ENCODE data around the gene ZNF541.

Gene ZNF541, protein sequence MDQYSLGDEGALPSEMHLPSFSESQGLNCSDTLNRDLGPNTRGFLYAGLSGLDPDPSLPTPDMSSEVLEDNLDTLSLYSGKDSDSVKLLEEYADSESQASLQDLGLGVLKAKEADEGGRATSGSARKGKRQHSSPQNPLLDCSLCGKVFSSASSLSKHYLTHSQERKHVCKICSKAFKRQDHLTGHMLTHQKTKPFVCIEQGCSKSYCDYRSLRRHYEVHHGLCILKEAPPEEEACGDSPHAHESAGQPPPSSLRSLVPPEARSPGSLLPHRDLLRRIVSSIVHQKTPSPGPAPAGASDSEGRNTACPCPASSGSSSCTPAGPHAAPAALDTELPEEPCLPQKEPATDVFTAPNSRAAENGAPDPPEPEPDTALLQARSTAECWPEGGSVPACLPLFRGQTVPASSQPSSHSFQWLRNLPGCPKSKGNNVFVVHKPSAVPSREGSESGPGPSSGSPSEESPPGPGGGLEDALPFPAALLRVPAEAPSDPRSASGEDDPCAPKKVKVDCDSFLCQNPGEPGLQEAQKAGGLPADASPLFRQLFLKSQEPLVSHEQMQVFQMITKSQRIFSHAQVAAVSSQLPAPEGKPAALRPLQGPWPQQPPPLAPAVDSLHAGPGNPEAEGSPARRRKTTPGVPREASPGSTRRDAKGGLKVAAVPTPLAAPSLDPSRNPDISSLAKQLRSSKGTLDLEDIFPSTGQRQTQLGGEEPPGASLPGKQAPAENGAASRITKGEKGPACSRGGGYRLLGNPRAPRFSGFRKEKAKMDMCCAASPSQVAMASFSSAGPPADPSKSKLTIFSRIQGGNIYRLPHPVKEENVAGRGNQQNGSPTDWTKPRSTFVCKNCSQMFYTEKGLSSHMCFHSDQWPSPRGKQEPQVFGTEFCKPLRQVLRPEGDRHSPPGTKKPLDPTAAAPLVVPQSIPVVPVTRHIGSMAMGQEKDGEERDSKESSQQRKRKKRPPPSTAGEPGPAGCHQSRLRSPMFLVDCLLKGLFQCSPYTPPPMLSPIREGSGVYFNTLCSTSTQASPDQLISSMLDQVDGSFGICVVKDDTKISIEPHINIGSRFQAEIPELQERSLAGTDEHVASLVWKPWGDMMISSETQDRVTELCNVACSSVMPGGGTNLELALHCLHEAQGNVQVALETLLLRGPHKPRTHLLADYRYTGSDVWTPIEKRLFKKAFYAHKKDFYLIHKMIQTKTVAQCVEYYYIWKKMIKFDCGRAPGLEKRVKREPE (N-terminal part only)

DNA sequence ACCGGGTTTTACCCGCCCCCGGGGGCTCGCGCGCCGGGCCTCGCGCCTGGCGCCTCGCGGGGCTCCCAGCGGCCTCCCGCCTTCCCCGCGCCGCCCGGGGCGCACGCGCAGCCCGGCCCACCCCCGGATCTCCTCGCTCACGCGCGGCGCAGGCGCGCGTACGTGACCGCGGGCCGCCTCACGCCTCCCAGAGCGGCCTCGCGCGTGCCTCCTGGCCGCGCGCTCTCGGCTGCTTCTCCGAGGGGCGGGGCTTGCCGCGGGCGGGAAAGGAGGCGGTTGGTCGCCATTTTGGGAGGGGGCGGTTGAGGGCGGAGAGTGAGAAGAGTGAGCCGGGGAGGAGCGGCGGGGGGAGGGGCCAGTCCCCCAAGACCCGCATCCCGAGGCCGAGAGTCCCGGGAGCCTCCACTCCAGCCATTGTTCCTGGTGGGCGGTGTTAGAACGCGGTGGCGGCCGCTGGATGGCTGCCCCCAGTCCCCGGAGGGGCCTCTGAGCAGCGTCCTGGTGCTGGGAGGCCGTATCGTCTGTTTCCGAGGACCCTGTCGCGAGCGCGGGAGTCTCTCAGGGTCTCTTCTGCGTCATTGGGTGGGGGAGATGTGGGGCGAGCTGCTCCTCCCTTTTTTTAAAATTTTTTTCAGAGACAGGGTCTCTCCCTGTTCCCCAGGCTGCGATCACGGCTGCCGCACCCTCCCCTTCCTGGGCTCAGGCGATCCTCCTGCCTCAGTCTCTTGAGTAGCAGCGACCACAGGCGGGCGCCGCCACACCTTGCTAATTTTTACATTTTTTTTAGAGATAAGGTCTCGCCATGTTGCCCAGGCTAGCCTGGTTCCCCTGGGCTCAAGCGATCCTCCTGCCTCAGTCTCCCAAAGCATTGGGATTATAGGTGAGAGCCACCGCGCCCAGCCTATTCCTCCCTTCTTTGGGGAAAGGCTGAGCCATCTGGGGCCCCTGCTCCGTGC lies at the start of gene ZNF541:
Gene ZNF541, minus strand, starts transcription at position 78 of the 956 bp plus-strand sequence. CDS start 17,292 bp downstream, outside the sequence.
- no peak for DNase-seq (ENCODE audit: low spot score)

DNA sequence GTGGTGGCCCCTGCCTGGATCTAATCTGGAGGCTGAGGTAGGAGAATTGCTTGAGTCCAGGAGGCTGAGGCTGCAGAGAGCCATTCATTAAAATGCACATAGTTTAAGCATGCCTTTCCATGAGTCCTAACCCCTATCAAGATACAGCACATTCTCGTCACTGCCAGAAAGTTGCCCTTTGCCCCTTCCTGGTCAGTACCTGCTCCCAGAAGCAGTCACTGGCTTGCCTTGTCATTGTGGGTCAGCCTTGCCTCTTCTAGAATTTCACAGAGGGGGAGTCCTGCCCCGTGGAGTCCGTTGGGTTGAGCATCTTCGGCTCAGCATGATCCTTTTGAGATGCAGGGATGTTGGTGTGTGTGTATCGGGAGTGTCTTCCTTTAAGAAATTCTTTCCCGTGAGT lies 46.8 kb upstream of the ZNF541 start:
- DNase-seq (ENCODE audit: low spot score), result no peak

DNA sequence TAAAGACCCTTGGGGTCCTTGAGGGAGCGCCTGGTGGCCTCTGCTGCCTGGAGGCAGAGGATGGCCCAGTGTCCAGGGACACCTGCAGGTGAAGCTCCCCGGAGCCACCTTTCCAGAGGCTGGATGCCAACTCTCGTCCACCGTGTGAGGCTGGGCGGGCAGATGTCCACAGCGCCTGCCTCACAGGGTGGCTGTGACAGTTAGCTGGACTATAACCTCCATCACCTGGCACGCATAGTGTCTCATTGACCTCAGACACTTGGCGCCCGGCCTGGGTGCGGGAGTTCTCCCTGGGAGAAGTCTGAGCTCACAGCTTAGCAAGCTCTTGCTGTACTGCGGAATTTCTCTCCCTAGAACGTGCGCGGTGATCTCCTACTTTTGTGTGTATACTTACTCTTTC lies 45.8 kb upstream of the ZNF541 start:
- peak; percentile 48 for DNase-seq (ENCODE audit: low spot score)

DNA sequence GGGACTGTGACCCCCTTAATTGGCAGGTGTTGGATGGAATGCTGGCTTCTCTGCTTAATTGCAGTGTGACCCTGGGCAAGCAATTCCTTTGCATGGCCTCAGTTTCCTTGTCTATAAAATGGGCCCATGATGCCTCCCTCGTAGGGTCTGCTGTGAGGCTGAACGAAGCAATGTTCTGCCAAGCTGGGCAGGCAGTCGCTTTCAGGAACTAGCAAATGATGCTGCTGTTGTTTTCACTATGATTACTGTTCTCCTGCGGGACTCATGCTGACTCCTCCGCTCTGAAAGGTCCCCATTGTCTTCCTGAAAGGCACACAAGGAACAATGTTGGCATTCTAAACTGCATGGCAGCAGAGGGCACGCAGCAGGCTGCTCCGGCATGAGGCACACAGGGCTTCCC lies 42.8 kb upstream of the ZNF541 start:
- no peak for DNase-seq (ENCODE audit: low spot score)

DNA sequence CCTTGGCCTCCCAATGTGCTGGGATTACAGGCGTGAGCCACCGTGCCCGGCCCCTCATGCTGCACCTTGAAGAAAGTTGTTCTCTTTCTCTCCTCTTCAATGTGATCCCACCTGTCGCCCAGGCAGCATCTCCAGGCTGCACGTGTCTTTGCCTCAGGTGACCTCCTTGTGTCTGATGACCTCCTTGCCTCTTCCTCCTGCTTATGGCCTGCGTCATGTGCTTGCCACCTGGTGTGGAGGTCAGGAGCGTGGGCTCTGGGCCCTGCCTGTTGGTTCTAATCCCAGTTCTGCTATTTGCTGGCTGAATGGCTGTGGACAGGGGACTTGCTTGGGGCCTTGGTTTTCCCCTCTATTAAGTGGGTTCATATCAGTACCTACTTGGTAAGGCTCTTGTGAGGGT lies 42.3 kb upstream of the ZNF541 start:
- DNase-seq (ENCODE audit: low spot score), result no peak

DNA sequence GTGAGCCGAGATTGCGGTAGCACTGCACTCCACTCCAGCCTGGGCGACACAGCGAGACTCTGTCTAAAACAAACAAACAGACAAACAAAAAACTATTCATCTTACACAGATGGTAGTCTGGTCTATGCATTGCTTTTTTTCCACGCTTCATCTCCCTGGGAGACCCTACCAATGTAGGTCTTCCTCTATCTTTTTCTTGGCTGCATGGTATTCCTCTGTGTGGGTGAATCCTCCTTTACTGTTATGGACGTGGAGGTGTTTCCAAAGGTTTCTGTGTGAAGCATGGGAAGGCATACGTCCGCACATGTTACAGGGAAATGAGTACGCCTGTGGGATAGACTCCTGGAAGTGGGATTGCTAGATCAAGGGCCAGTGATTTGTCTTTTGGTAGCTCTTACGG lies 41.6 kb upstream of the ZNF541 start:
- DNase-seq (ENCODE audit: low spot score), result no peak

DNA sequence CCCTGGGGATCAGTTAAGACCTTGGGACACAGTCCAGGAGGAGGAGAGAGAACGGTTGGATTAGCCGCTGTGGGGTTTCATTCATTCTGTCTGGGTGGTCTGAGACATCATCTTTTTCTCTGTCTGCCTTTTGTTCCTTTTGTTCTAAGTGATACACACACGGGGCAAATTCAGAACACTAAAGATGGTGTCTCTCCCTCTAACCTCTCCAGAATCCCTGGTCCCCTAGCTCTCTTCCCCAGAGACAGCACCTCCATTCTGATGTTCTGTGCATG lies 41.0 kb upstream of the ZNF541 start:
- DNase-seq (ENCODE audit: low spot score), result no peak

DNA sequence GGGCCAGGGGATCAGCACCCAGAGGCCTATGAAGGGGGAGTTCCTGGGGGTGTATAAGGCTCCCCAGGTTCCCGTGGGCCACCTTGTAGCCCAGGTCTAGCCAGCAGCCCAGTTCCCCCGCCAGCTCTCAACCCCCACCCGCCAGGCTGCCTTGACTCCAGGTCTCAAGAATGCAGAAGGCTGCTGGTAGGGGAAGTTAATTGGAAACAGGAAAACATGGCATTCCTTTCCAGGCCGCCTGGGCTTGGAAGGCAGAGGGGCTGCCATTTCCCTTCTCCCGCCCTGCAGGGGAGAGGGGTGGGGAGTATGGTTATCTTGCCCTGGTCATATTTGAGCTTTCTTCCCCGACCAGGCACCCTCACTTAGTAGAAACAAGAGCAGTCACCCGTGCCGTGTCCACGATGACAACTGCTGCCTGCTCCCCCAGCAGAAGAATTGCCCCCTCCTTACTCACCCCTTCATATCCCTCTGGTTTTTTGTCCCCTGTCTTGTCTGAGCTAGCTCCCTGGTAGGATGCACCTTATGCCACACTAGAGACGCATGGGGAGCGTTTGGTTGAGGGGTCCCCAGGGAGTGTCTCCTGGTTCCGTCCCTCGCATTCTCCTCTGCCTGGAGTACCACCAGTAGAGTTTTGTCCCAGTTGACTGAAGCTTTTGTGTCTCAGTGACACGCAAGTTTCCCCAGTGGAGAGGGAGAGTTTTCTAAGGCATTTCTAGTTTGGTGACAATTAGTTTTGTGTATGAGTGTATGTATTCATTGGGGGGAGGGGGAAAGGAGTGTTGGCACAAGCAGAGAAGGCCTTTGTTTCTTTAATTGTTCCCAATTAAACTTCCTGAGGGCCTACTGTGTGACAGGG lies 40.4 kb upstream of the ZNF541 start:
- peak; percentile 70 for DNase-seq (ENCODE audit: low spot score)

DNA sequence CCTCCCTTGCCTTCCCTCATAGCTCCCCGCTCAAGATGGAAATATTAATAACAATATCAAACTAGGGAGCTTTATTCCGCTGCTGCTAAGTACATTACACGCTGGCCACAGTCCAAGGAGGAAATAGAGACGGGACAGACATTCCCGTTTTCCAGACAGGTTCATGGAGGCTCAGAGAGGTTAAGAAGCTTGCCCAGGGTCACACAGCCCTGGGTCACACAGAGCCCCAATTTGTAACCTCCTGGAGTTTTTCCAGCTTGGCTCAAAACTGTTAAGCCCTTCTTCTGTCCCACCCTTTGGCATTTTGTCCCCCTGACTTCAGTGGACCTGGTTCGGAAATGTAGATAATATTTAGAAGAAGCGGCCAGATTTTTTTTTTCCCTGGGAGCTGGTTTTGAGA lies 38.0 kb upstream of the ZNF541 start:
- DNase-seq (ENCODE audit: low spot score), result no peak

DNA sequence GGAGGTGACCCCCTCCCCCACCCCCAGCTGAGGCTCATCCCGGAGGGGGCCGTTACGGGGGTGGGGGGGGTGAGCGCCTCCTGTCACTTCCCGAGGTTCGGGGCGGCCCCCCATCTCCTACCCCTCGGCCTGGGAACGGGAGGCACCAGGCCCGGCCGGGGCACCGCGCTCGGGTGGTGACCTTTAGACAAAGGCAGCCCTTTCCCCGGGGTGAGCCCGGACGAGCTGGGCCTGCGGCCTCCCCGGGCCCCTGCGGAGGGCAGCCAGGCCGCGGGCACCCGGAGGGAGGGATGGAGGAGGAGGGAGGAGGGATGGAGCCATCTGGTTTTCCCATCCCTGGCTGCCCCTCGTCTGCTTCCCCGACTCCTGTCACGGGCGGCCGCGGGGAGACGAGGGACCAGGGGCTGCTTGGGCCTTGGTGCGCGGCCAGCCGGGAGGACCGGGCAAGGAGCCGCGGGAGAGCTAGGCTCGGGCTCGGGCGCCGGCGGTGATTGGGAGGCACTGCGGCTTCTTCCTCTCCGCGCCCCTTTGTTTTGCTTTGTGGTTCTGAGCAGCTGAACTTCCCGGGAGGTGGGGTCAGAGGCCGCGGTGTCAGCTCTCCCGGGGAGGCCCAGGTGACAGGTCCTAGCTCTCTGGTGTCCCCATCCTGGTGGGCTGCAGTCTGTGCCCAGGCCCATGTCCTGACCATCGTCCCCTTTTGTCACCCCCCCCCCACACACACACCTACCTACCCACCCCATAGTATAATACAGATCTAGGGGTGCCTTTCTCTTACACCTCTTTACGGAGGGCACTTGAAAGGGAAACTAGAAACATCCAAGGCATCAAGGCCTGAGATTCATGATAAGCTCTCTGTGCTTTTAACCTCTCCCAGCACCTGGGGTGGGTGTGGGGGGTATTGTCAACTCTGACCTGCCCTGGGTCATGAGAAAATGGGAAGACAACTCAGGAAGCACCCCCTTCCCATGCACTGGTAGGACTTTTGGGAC lies 37.3 kb upstream of the ZNF541 start:
- DNase-seq (ENCODE audit: low spot score), result peak; percentile 48

DNA sequence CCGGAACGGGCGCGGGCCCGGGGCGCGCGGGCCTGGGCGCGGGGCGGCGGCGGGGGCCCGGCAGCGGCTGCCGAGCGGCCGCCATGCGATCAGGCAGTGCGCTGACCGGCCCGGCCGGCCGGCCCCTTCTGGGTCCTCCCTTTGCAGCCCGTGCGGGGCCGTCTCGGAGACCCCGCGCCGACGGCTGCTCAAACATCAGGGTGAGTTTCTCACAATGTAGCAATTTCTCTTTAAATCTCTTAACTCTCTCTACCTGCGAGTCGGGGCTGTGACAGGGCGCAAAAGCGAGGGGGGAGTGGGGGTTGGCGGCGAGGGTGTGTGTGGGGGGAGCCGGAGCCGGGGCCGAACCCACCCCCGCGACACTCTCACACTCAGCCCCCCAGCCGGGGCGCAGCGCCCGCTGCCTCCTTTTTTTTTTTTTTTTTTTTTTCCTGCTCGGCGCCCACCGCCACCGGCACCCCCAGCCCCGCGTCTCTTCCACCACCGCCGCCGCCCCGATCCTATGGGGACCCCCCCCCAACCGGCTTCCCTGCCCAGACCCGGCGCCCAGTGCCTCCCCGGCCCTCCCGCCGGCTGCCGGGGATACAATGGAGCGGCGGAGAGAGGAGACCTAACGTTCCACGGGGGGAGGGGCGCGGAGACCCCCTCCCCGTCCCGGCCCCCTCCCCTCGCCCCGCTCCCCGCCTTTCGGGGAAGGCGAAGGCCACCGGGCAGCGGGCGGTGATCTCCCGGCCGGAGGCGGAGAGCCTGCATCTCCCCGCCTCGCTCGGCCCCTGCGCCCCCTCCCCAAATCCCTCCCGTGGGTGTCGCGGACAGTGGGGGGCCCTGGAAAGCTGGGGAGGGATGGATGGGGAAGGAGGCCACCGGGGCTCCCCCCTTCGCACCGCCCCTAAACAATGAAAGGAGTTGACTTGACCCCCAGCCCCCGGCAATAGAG lies 36.3 kb upstream of the ZNF541 start, which contains the start of gene BICRA:
Gene BICRA, plus strand, starts transcription at position 166 of the 937 bp plus-strand sequence. CDS start 64,441 bp downstream, outside the sequence.
- DNase-seq (ENCODE audit: low spot score), result peak; percentile 91

DNA sequence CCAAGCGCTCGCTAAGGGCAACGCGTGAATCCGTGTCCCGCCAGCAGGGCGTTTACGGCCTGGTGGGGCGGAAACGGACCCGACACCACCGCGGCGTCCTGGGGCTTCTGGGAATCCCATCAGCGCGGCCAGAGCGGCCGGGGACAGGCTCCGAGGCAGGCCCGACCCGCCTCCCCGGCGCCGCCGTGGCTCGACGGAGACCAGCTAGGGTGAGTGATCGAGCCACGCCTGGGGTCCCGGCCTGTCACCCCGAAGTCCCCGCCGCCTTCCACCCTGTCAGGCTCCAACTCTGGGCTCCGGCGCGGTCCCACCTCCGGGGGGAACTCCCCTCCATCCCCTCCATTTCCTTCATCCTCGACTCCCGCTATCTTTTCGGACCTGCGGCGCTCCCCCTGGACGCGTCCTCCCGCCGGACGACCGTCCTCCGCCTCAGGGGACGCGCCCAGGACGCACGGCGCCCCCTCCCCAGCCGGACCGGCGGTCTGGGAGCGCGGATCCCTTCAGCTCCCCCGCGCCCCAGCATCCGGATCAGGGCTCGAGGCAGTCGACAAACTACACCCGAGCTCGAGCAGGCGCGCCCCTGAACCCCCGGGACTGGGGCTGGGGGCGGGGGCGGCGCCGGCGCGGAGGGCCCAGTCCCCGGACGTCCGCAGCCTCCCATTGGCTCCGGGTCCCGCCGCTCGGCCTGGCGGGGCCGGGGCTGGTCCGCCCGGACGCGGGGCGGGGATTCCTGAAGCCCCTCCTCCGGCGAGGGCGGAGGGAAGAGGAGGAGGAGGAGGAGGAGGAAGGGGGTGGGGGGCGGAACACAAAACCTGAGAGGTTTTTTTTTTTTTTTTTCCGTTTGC lies 35.3 kb upstream of the ZNF541 start:
- DNase-seq (ENCODE audit: low spot score), result peak; percentile 98

DNA sequence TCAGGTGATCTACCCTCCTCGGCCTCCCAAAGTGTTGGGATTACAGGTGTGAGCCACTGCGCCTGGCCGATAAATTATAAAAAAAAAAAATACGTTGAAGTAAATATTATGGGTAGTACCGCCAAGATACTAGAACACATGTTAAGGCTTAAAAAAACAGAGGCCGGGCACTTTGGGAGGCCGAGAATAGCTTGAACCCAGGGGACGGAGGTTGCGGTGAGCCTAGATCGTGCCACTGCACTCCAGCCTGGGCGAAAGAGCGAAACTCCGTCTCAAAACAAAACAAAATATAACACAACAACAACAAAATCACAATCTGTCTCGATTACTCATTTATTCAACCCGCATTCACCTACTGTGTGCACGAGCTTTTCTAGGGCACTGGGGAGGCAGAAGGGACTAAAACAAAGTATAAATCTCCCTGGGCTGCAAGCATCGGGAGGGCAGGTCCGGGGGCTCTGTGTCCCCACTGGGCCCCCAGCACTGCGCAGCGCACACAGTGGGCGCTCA lies 34.7 kb upstream of the ZNF541 start:
- DNase-seq (ENCODE audit: low spot score), result no peak

DNA sequence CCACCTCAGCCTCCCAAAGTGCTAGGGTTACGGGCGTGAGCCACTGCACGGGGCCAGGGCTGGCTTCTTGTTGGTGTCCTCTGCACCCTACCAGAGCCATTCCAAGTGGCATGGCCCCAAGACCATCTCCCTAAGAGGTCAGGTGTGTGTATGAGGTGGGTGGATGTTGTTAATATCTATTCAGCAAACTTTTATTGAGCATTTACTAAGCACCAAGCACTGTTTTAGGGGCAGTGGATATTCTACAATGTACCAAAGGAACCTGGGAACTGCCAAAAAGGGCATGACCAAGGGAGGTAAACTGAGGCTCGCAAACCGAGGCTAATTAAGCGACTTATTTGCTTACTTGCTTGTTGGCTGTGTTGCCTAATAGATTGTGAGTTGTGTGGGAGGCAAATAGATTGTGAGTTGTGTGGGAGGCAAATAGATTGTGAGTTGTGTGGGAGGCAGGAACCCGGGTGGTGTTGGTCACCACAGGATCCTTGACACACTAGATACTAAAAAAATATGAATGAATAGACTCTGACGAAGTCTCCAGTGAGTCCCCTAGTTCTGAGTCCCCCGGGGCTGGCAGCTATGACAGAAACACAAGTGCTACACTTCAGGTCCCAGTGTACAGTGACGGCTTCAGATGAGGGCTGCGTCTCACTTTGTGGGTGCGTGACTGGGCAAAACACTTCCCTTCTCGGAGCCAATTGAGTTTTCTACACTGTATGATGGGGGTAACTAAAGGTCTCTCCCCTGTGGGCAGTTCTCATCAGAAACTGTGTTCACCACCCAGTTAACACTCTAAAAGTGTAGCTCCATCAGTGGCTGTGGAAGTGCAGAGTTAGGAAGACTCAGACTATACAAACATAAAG lies 31.0 kb upstream of the ZNF541 start:
- no peak for DNase-seq (ENCODE audit: low spot score)

DNA sequence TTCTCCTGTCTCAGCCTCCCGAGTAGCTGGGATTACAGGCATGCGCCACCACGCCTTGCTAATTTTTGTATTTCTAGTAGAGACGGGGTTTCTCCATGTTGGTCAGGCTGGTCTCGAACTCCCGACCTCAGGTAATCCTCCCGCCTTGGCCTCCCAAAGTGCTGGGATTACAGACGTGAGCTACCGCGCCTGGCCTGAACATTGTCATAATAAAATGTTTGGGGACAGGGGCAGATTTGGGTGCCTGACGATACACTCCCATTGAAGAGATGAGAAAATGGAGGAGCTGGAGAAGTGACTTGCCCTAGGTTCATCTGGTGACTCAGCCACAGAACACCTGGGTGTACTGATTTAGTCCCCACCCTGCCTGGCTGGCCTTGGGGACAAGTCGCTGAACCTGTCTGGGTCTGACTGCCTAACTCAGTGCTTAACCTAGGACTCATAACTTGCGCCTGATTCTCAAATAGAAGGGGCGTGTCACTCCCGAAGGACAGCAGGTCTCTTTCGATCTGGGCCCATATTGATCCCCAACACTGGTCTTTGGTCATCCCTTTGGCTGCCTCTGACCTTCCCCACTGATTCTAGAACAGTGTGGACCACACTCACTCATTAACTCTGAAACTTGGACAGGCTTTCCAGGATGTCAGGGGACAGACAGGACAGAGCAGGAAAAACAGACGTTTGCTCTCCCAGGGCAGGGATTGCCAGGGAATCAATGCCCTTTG lies 28.4 kb upstream of the ZNF541 start:
- DNase-seq (ENCODE audit: low spot score), result no peak
